Loucy (cell line): Measurements from ENCODE around the gene RPTOR.

Experiments used
- H2AFZ ChIP-seq: fragments of 200-600 bp; sonication (generic); 2 replicates; pipeline ENCODE4 v1.6.0; 2016; ENCODE audit warnings: antibody characterized with exemption, mild to moderate bottlenecking, low read length, moderate library complexity
- H3F3A ChIP-seq: fragments of 200-600 bp; 2 replicates; pipeline ENCODE4 v1.6.0; 2016; ENCODE audit warnings: antibody characterized with exemption, low read depth, mild to moderate bottlenecking
- H3K27me3 ChIP-seq: fragments of 200-600 bp; sonication (generic); 2 replicates; pipeline ENCODE4 v1.6.1; 2014; ENCODE audit warnings: low read length, mild to moderate bottlenecking; ENCODE audit not compliant: insufficient read depth, poor library complexity, severe bottlenecking
- H3K36me3 ChIP-seq: fragments of 200-600 bp; sonication (generic); 2 replicates; pipeline ENCODE4 v1.6.1; 2016; ENCODE audit warnings: low read length; ENCODE audit not compliant: insufficient read depth
- H3K4me1 ChIP-seq: fragments of 200-600 bp; sonication (generic); 2 replicates; pipeline ENCODE4 v1.5.1; 2014; ENCODE audit warnings: low read length, mild to moderate bottlenecking; ENCODE audit not compliant: insufficient read depth, poor library complexity, severe bottlenecking
- H3K4me2 ChIP-seq: fragments of 200-600 bp; sonication (generic); 2 replicates; pipeline ENCODE4 v1.6.0; 2014; ENCODE audit warnings: antibody characterized with exemption, low read length, low read depth, mild to moderate bottlenecking; ENCODE audit not compliant: poor library complexity, severe bottlenecking
- H3K4me3 ChIP-seq: fragments of 200-600 bp; sonication (generic); 2 replicates; pipeline ENCODE4 v1.5.1; 2014; ENCODE audit warnings: low read length, mild to moderate bottlenecking, mixed read lengths; ENCODE audit not compliant: poor library complexity, severe bottlenecking
- H3K79me2 ChIP-seq: fragments of 200-600 bp; sonication (generic); 2 replicates; pipeline ENCODE4 v1.6.1; 2014; ENCODE audit warnings: low read length; ENCODE audit not compliant: insufficient read depth
- H3K9ac ChIP-seq: fragments of 200-600 bp; sonication (generic); 2 replicates; pipeline ENCODE4 v1.6.0; 2014; ENCODE audit warnings: mild to moderate bottlenecking, low read depth, low read length, moderate library complexity; ENCODE audit not compliant: poor library complexity, severe bottlenecking
- H3K9me2 ChIP-seq: fragments of 200-600 bp; sonication (generic); replicated peaks from 2 replicates; pipeline ENCODE4 v1.6.1; 2016; ENCODE audit warnings: low read depth, low read length, mixed read lengths
- H3K9me3 ChIP-seq: fragments of 200-600 bp; sonication (generic); 2 replicates; pipeline ENCODE4 v1.6.1; 2014; ENCODE audit warnings: mild to moderate bottlenecking, antibody characterized with exemption, low read length, low read depth; ENCODE audit not compliant: insufficient read depth
- H4K20me1 ChIP-seq: fragments of 200-600 bp; sonication (generic); 2 replicates; pipeline ENCODE4 v1.6.0; 2014; ENCODE audit warnings: antibody characterized with exemption, low read length, mild to moderate bottlenecking; ENCODE audit not compliant: insufficient read depth, poor library complexity, severe bottlenecking
- CTCF ChIP-seq: fragments of 200-600 bp; sonication (generic); conservative IDR thresholded peaks from 2 replicates; pipeline ENCODE4 v1.5.1; 2014; ENCODE audit warnings: mild to moderate bottlenecking, antibody characterized with exemption, low read length
- EZH2phosphoT487 ChIP-seq: fragments of 200-600 bp; IDR thresholded peaks from 2 replicates; pipeline ENCODE4 v1.6.1; 2018; ENCODE audit warnings: antibody characterized with exemption, mild to moderate bottlenecking, moderate library complexity, borderline replicate concordance

RPTOR gene

DNA sequence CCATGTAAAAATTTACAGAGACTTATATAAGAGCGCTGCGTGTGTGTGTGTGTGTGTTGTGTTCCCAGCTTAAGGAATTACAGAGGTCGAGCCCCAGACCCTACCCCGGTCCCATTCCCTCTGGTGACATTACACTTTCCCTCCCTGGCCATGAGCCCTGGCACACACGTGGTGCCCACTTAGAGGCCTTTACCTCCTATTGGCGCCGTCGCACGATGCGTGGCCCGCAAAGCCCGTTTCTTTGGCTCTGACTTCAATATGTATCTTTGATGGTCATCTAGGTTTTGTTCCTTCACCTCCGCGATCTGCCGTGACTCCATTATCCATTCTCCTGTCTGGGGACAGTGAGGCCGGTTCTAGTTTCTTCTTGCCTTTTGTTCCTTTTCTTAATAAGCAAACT, 350.1 kb downstream of the RPTOR start:
- TF ChIP-seq EZH2phosphoT487 = no peak
- no peak for TF ChIP-seq CTCF
- Histone ChIP-seq H4K20me1 (no peaks in the 10 kb centered on the region), H3K4me2 (no peak overlapping the region), H3K36me3 (peaks cover 29% of the 10 kb centered on the region; the same call in 1 of the 2 replicates), H3K9me3 (no peaks in the 10 kb centered on the region), H3K4me1 (peaks cover 18% of the 10 kb centered on the region), H3F3A (no peaks in the 10 kb centered on the region), H3K9me2 (no peaks in the 10 kb centered on the region), H3K4me3 (no peak overlapping the region), H3K27me3 (no peaks in the 10 kb centered on the region), H3K79me2 (no peaks in the 10 kb centered on the region), H2AFZ (no peak overlapping the region), H3K9ac (no peak overlapping the region)

DNA sequence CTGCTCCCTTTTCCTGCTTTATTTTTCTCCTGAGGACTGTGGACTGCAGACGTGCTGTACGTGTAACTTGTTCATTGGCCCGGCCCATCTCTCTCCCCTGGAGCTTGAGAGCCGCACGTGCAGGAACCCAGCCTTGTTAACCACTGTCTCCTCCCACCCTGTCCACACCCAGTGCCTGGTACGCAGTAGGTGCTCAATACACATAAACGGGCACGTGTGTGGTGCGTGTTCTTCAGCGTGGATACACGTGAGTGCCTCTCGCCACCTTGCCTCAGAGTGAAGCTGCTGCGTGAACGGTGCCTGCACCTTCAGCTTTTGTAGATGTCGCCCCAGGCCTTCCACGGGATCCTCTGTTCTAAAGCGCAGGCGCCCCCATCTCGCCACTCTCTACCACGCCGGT, 350.7 kb downstream of the RPTOR start:
- H3K27me3 ChIP-seq = no peaks in the 10 kb centered on the region
- no peak overlapping the region for H3K4me3 ChIP-seq
- peaks cover 18% of the 10 kb centered on the region for H3K4me1 ChIP-seq
- no peak overlapping the region for H2AFZ ChIP-seq
- no peaks in the 10 kb centered on the region for H3F3A ChIP-seq
- H3K9me2 ChIP-seq = no peaks in the 10 kb centered on the region
- no peaks in the 10 kb centered on the region for H3K79me2 ChIP-seq
- no peaks in the 10 kb centered on the region for H3K9me3 ChIP-seq
- no peaks in the 10 kb centered on the region for H4K20me1 ChIP-seq
- TF ChIP-seq EZH2phosphoT487 (no peak), CTCF (no peak)
- H3K4me2 ChIP-seq = no peak overlapping the region
- H3K9ac ChIP-seq = no peak overlapping the region
- H3K36me3 ChIP-seq = peaks cover 29% of the 10 kb centered on the region; the same call in 1 of the 2 replicates

- Histone ChIP-seq H3K79me2 (no peaks in the 10 kb centered on the region), H3K9me2 (no peaks in the 10 kb centered on the region), H4K20me1 (no peaks in the 10 kb centered on the region), H3K4me2 (no peak overlapping the region), H3F3A (no peaks in the 10 kb centered on the region), H3K27me3 (no peaks in the 10 kb centered on the region), H3K9me3 (no peaks in the 10 kb centered on the region), H2AFZ (no peak overlapping the region), H3K36me3 (peaks cover 24% of the 10 kb centered on the region; the same call in 1 of the 2 replicates), H3K4me3 (no peak overlapping the region), H3K4me1 (peaks cover 6% of the 10 kb centered on the region), H3K9ac (no peak overlapping the region)
- no peak for TF ChIP-seq EZH2phosphoT487
- no peak for TF ChIP-seq CTCF
Observed at GRCh38 chr17:80898716-80899115, 354.1 kb downstream of the RPTOR start.
